MCF 10A (cell line): ENCODE data around the gene ANGPTL8. TPM values are rescaled to one million over a fixed set of nuclear protein-coding genes. Genes with fewer than 3 reads are reported as not detected.

Experiments used
- BruUV-seq: library from RNA; stranded (reverse); fragments of 400-500 nt; replicated peaks from 2 replicates; lab custom pipeline; 2021; lab: Mats Ljungman, UMichigan
- CTCF ChIA-PET: fragments of 300-600 bp; sonication (Branson Sonifier 250); formaldehyde crosslinking; extraction: SDS; loops from one replicate; lab custom pipeline; 2021; ENCODE audit warnings: antibody characterized with exemption, inconsistent platforms; lab: Yijun Ruan, JAX
- POLR2A ChIA-PET: fragments of 300-600, 350-650 bp; sonication (Branson Sonifier 250); formaldehyde crosslinking; extraction: SDS; loops from one replicate; lab custom pipeline; 2020; ENCODE audit warnings: antibody characterized with exemption, inconsistent platforms; lab: Yijun Ruan, JAX
- DNase-seq: peaks from one replicate; pipeline ENCODE4 v3.0.0-alpha.2; 2018; ENCODE audit not compliant: unreplicated experiment
- H3K27ac Mint-ChIP-seq: one replicate; pipeline ENCODE4 v1.8.0; 2022; ENCODE audit warnings: mild to moderate bottlenecking, low read depth, mixed read lengths; ENCODE audit not compliant: unreplicated experiment
- H3K27me3 Mint-ChIP-seq: one replicate; pipeline ENCODE4 v1.8.0; 2022; ENCODE audit warnings: mixed read lengths; ENCODE audit not compliant: insufficient read depth, unreplicated experiment
- H3K36me3 Mint-ChIP-seq: one replicate; pipeline ENCODE4 v1.8.0; 2022; ENCODE audit warnings: mild to moderate bottlenecking, moderate library complexity, mixed read lengths; ENCODE audit not compliant: insufficient read depth, unreplicated experiment
- H3K4me1 Mint-ChIP-seq: one replicate; pipeline ENCODE4 v1.8.0; 2022; ENCODE audit warnings: mixed read lengths; ENCODE audit not compliant: insufficient read depth, unreplicated experiment
- H3K4me3 Mint-ChIP-seq: one replicate; pipeline ENCODE4 v1.8.0; 2022; ENCODE audit warnings: mild to moderate bottlenecking, moderate library complexity, mixed read lengths; ENCODE audit not compliant: unreplicated experiment
- H3K9me3 Mint-ChIP-seq: one replicate; pipeline ENCODE4 v1.8.0; 2022; ENCODE audit warnings: mixed read lengths; ENCODE audit not compliant: unreplicated experiment
- intact Hi-C: fragments of 100-400 bp; cut with micrococcal nuclease; formaldehyde crosslinking; loops from 2 replicates; pipeline ENCODE4 v1.14.1; 2022
- total RNA-seq: library from RNA; stranded (reverse); gene quantifications from 2 replicates; pipeline ENCODE4 v1.2.3, GENCODE V29; 2022
- TF ChIP-seq, protein P1 (sequence below): fragments of 200-600 bp; IDR thresholded peaks from one replicate; pipeline ENCODE4 v1.8.0; 2022; ENCODE audit warnings: antibody characterized with exemption, mild to moderate bottlenecking; ENCODE audit not compliant: unreplicated experiment

ANGPTL8 gene
- total RNA-seq, 1 experiment from 2014 or later = not detected

DNA sequence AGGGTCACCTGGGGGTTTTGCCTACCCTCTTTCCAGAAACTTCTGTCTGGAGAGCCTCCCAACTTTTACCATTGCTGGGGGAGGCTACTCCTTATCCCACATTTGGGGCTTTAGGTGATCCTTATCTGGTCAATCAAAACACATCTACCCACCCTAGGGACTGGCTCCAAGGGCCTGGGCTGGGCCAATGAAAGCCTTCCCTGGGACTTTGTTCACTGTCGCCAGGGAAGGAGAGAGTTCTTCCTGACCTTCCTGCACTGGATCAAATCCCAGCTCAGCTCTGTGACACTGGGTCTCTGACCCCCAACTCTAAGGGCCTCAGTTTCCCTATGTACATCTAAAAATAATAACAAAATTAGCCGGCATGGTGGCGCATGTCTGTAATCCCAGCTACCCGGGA lies 11.8 kb downstream of the ANGPTL8 start:
- DNase-seq = no peak
- no TSS peak for BruUV-seq
- no peak overlapping the region for H3K27ac Mint-ChIP-seq
- TF ChIP-seq, protein P1, sequence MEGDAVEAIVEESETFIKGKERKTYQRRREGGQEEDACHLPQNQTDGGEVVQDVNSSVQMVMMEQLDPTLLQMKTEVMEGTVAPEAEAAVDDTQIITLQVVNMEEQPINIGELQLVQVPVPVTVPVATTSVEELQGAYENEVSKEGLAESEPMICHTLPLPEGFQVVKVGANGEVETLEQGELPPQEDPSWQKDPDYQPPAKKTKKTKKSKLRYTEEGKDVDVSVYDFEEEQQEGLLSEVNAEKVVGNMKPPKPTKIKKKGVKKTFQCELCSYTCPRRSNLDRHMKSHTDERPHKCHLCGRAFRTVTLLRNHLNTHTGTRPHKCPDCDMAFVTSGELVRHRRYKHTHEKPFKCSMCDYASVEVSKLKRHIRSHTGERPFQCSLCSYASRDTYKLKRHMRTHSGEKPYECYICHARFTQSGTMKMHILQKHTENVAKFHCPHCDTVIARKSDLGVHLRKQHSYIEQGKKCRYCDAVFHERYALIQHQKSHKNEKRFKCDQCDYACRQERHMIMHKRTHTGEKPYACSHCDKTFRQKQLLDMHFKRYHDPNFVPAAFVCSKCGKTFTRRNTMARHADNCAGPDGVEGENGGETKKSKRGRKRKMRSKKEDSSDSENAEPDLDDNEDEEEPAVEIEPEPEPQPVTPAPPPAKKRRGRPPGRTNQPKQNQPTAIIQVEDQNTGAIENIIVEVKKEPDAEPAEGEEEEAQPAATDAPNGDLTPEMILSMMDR = no peak
- CTCF ChIA-PET = interaction anchor here (0.7 kb wide), 1 partner anchor 125 kb away, joined by 6 read pairs; no protein-coding TSS in a partner anchor
- peaks cover 18% of the 10 kb centered on the region for H3K36me3 Mint-ChIP-seq
- H3K27me3 Mint-ChIP-seq = no peaks in the 10 kb centered on the region
- intact Hi-C loops = no loop called here
- POLR2A ChIA-PET = no interaction called here
- H3K4me3 Mint-ChIP-seq = no peak overlapping the region
- H3K9me3 Mint-ChIP-seq = no peaks in the 10 kb centered on the region
- H3K4me1 Mint-ChIP-seq = no peaks in the 10 kb centered on the region

DNA sequence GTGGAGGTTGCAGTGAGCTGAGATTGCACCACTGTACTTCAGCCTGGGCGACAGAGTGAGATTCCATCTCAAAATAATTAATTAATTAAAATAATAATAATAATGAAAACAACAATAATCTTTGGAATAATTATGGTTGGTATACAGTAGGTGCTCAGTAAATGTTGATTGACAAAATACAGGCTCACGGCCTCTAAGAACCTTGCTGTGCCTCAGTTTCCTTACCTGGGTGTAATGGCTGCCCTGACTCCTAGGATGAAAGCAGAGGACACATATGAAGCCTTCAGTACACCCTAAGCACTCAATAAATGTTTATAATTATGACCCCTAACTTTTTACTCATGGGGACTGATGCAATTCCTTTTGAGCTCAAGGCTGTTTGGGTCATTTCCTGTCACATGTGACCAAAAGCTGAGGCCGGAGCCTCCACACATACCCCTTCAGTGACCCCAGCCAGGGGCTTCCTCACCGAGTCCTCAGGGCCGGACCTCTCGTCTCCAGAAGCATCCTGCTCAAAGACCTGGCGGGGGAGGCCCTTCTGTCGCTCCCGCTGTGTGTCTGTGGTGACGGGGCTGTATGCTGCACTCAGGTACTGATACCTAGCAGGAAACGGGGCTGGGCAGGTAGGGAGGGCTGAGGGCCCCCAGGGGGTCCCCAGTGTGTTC lies 12.4 kb downstream of the ANGPTL8 start:
- TF ChIP-seq, protein P1 = no peak
- Mint-ChIP-seq H3K4me1 (no peaks in the 10 kb centered on the region), H3K36me3 (peaks cover 18% of the 10 kb centered on the region), H3K27ac (no peak overlapping the region), H3K9me3 (no peaks in the 10 kb centered on the region), H3K4me3 (no peak overlapping the region), H3K27me3 (no peaks in the 10 kb centered on the region)
- no peak for DNase-seq
- intact Hi-C loops = no loop called here
- no TSS peak for BruUV-seq
- CTCF ChIA-PET = no interaction called here
- POLR2A ChIA-PET = no interaction called here

GRCh38 chr19:11252665-11253355 lies 13.4 kb downstream of the ANGPTL8 start:
- ChIA-PET POLR2A (no interaction called here), CTCF (no interaction called here)
- no TSS peak for BruUV-seq

GRCh38 chr19:11254666-11255065 lies 15.2 kb downstream of the ANGPTL8 start:
- TF ChIP-seq, protein P1 = peak; percentile 18
- intact Hi-C loops = no loop called here
- BruUV-seq = no TSS peak
- Mint-ChIP-seq H3K4me3 (no peak overlapping the region), H3K4me1 (no peaks in the 10 kb centered on the region), H3K27ac (no peak overlapping the region), H3K36me3 (peaks cover 6% of the 10 kb centered on the region), H3K9me3 (no peaks in the 10 kb centered on the region), H3K27me3 (no peaks in the 10 kb centered on the region)
- CTCF ChIA-PET = interaction anchor here (0.6 to 2.2 kb wide), 3 partner anchors 10 to 219 kb away, joined by 4 to 11 read pairs (median 4); no protein-coding TSS in a partner anchor
- POLR2A ChIA-PET = interaction anchor here (0.6 to 1.4 kb wide), 2 partner anchors 12 to 14 kb away, joined by 3 read pairs; no protein-coding TSS in a partner anchor
- no peak for DNase-seq

More at GRCh38 chr19:11252665-11253355, 13.4 kb downstream of the ANGPTL8 start:
- H3K36me3 Mint-ChIP-seq = peaks cover 13% of the 10 kb centered on the region
- TF ChIP-seq, protein P1 = no peak
- DNase-seq = no peak
- no peaks in the 10 kb centered on the region for H3K27me3 Mint-ChIP-seq
- no peaks in the 10 kb centered on the region for H3K4me1 Mint-ChIP-seq
- no peaks in the 10 kb centered on the region for H3K9me3 Mint-ChIP-seq
- H3K4me3 Mint-ChIP-seq = no peak overlapping the region
- H3K27ac Mint-ChIP-seq = no peak overlapping the region
- intact Hi-C loops = no loop called here
